ENCODE measurements around the gene CABP4.
A peak's percentile ranks its signal among the peaks of the same experiment; 100 is the strongest.

Gene CABP4

DNA sequence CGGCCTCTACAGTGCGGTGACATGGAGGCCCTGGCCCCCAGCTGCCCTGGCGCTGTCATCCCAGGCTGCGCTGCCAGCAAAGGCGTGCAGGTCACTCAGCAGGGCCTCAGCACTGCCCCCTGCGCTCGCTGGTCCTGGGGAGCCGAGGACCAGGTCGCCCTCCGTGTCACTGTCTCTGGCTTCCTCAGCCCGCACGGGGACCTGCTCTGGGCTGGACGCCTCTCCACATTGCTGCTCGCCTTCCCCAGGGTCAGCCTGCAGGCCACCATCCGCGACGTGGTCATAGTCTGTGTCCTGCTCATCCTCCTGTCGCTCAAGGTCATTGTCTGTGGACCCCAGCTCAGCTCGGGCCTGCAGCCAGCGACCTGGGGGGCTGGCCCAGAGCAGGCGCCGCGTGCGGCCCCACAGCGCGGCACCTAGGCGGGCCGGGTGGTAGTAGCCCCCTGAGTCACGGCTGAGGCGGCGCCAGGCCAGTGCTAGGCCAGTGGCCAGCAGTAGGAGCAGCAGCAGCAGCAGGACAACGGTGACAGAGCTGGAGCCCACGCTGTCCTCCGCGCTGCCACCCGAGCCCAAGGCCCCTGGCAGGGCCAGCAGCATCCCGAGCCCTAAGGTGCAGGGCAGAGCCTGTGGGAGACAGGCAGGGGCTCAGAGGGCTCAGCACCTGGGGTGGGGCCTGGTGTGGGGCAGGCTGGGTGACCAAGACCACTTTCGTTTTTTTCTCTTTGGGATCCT is 19.3 kb upstream of the CABP4 start:
- DNase-seq (ENCODE audit: low read depth in 2 of 2), result no peak

- peak; percentile 43 to 60 for DNase-seq (ENCODE audit: low read depth in 2 of 2)
Measured at GRCh38 chr11:67436459-67437081, 18.6 kb upstream of the CABP4 start.

DNA sequence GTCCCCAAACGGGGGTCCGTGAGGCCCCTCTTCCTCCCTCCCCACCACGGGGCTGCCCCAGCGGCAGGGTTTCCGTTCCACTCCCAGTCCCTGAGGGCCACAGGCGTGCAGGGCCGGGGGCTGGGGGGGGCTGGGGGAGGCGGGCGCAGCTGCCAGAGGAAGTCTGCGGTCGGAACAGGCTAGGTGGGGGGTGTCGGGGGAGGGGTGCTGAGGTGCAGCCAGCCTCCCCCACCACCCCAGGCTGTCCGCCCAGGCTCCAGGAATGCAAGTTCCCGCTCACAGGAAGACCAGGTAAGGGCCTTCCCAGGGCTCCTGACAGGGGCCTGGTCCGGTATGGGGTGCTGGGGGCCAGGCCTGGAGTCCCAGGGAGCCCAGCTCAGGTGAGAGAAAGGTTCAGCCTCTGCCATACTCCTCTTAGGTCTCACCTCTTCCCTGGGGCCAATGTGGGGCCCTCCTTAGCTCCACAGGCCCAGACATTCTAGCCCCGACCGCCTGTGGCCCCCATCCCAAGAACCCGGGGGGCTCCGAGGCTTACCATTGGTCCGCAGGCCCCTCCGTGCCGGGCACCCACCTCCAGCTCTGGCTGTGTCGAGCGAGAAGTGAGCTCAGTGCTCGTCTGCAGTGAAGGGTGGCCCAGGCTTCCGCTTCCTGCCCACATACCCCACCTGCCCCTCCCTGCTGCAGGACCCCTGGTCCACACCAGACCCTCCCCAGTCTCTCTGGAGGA is 17.9 kb upstream of the CABP4 start, which contains the start of gene PTPRCAP:
Gene PTPRCAP (minus strand): TSS at position 601 of the 727 bp plus-strand sequence. CDS start 63 bp downstream, at position 538.
- DNase-seq (ENCODE audit: low read depth in 2 of 2), result peak; percentile 57 to 77

DNA sequence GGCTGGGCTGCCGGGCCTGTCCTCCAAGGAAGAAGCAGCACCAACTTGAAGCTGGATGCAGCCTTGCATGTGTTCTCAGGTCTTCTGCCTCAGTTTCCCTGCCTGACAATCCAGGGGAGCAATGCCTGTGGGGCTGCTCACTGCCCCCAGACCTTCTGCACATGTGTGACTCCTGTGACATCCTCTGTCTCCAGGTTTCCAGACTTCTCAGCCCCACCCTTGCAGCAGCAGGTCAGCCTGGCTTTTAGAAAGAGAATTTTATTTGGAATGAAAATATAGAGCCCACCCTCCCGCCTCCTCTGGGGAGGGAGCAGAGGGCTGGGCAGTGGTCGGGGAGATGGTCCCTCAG is 17.4 kb upstream of the CABP4 start:
- DNase-seq (ENCODE audit: low read depth in 2 of 2), result no peak

DNA sequence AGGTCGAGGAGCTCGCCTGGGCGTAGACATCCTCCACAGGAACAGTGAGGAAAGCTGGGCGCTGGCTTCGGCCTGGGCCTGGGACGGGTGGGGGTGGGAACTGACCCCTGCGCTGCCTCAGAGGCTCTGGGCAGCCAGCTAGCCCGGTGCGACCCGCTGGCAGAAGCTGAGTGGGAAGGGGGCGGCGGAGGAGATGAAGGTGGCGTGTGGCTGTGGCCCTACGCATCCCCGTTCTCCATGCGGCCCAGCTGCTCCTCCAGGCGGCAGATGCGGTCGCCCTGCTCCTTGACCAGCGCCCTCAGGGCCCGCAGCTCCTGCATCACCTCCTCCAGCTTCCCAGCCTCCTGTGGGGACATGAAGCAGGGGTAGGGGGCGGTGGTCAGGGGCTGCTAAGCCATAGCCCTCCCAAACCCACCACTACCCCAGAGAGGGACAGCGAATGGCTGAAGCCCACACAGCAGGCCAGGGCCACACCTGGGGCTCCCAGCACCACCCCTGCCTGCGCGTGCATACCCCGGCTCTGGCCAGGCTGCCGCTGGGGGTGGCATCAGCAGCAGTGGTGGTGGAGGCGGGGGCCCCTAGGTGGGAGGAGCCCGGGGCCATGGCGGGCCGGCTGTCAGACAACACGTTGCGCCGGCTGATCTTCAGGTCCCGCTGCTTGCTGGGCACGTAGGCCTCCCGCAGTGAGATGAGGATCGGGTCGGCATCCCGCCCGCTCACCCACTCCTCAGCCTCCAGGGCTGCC is 16.8 kb upstream of the CABP4 start:
- DNase-seq (ENCODE audit: low read depth in 2 of 2), result peak; percentile 43 to 70

DNA sequence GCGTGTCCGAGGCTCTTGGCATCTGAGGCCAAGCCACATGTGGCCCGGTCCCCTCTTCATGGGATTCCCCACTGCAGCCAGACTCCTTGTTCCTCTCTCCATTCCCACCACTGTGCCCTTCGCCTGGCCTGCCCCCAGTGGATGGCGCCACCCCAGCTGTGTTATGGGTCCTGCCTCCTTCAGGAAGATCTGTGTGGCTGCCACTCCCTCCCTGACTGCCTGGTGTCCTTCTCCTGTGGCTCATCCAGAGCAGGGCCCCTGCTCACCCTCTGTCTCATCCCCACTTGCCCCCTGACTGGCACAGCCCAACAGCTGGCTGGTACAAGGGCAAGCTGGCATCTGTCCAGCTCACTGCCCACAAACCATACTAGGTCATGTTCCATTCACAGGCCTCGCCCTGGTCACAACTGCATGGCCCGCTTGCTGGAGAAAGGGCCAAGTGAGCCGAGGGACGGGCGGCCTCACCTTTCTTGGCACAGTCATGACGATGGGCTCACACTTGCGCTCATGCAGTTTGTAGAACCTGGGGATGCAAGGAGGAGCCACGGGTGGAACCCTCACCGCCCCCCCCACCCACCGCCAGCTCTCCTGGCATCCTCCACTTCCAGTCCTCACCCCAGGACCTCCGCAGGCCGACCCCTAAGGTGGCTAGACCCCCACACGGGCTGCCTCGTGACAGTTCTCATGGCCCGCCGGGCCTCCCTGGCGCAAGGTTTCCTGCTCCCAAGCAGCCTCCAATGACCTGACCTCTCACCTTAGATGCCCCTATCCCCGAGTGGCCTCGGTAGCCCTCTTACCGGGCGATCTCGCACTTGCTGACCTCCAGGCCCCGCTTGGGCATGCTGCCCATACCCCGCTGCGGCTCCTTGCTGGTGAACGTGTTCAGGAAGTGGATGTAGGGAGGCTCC is 15.6 kb upstream of the CABP4 start:
- DNase-seq (ENCODE audit: low read depth in 2 of 2), result no peak

DNA sequence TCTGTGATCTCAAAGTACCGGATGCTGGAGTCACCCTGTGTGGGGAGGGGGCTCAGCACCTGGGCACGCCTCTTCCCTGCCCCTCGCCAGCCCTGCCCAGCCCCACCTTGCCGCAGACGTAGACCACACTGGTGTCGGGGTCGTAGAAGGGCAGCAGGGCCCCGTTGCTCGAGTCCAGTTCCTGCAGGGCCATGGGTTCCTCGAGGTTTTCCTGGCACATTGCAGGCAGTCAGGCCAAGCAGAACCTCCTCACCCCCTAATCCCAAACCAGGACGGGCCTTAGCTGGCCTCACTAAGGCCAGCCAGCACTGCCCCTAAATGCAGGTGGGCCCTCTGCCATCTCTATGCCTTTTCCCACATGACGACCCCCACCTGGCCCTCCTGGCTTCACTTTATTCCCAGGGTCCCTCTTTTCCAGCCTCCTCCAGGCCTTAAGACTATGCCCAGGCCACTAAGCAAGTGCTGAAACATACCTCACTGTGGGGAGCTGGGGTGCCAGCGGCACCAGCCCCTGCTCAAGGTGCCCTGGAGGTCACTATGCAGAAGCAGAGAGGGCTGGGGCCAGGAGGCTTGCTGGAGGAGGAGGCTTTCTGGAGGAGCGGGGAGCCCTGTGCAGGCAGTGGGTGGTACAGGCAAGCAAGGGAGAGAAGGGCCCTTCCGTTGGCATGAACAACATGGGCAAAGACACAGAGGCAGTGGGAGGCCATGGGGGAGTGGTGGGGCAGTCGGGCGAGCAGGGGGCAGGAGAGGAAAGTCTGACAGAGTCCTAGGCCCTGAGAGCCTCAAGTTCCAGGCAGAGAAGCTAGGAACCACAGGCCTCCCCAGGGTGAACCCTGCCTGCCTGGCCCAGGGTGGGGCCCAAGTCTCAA is 14.7 kb upstream of the CABP4 start:
- no peak for DNase-seq (ENCODE audit: low read depth in 2 of 2)

DNA sequence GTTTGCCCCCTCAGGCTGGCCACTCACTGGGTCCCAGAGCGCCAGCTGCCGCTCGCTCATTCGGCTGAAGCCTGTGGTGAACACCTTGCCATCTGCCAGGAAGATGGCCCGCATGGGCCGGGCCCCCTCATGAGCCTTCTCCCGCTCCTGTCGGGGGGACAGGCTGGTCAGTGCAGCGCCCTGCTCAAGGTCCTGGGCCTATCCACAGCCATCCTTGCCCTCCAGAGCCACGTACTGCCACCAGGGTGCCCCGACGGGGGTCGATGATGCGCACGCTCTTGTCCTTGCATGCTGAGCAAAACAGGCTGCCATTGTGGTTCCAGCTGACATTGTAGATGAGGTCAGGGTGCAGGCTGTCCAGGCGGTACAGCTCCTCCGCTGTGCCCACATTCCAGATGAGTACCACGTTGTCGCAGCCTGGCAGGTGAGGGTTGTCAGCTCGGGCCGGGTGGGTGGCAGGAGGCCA is 14.0 kb upstream of the CABP4 start:
- no peak for DNase-seq (ENCODE audit: low read depth in 2 of 2)

DNA sequence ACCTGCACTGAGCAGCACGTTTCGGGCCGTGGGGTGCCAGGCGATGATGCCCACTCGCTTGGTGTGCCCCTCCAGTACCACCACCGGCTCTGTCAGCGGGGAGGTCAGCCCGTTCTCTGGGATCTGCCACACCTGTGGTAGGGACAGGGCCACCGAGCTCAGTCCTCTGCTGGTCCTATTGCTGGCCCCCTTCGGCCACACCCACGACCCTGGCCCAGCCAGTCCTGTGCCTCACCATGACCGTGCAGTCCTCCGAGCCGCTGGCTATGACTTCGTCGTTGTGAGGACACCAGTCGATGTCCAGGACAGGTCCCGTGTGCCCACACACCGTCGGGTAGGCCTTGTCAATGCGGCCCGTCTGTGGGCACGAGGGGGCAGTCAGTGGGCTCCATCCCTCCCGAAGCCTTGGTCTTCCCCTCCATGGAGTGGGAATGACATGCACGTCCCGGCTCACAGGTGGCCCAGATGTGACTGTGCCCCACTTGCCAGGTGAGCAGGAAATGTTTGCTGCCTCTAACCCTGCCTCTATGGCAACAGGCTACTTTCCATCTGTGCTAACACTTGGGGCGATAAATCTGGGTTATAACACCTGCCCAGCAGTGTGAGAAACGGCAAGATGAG is 13.3 kb upstream of the CABP4 start:
- no peak for DNase-seq (ENCODE audit: low read depth in 2 of 2)

DNA sequence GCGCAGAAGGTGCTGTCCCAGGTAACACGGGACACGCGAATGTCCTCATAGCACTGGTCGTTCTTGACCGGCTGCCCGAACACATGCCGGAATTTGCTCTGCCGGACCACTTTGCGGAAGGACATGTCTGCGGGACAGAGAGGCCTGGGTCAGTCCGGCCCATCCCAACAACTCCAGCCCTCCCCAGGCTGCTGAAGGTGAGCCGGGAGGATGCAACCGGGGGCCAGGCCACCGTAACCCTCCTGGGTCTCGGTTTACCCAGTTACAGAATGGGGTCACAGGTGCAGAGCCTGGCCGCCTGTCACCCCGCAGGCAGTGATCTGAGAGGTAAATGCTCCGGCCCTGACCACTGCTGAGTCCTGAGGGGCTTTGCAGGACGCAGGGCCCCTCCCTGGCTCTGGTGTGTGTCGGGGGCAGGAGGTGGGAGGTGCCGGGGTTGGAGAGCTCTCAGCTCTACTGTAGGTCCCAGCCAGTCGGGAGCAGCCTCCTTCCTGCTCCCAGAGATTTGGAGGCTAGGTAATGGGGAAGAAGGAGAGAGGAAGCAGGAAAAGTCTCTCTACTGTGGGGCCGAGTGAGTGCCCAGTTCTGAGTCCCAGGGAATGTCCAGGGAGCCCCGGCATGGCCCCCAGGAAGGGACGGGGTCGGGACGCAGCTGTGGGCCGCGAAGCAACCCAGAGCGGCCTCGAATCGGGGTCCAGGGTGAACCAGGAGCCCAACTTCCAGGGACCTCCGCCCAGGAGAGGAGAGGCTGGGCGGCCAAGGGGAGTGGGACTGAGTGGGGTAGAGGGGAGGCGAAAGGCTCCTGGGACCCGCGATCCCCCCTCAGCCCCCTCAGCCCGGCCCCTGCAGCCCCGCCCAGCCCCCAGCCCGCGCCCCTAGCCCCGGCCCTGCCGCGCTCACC is 12.4 kb upstream of the CABP4 start:
- no peak for DNase-seq (ENCODE audit: low read depth in 2 of 2)

DNA sequence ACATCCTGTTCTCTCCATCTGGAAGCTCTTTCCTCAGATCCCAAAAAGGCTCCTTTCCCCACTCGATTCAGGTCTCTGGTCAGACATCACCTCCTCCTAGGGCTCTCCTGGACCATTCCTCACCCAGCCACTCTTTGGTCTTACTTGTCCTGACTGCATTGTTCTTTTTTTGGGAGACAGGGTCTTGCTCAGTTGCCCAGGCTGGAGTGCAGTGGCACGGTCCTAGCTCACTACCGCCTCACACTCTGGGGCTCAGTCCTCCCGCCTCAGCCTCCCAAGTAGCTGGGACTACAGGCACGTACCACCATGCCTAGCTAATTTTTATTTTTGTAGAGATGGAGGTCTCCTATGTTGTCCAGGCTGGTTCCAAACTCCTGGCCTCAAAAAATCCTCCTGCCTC is 9.6 kb upstream of the CABP4 start:
- DNase-seq (ENCODE audit: low read depth in 2 of 2), result no peak

- DNase-seq (ENCODE audit: low read depth in 2 of 2), result no peak
Measured at GRCh38 chr11:67448220-67448609, 6.9 kb upstream of the CABP4 start.

DNA sequence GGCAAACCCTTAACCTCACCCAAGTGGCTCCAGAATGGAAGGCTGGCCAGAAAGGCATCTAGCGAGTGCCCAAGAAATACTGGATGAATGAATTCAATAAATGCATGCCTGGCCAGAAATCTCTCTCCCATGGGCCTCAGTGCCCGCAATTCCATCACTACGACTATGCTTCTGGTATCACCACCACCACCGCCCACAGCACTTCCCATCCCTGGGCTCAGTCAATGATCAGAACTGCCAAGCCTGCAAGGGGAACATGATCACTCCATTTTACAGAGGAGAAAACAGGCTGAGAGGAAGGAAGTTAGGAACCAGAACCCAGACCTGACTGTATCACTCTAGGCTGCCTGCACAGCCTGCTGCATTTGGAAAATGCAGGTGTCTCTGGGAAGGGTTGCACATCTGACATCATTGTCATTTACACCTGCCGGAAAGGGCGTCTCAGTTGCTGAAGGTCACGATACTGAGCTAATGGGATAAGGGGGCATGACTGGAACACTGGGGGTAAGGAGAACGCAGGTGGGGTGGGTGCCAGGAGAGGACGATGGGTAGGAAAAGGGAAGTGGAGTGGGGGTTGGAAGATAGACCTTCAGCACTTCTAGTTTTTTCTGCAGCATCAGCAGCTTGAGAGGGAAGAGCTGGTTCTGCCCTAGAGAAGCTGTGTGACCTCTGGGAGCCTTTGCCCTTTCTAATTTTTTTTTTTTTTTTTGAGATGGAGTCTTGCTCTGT is 5.9 kb upstream of the CABP4 start:
- DNase-seq (ENCODE audit: low read depth in 2 of 2), result no peak

DNA sequence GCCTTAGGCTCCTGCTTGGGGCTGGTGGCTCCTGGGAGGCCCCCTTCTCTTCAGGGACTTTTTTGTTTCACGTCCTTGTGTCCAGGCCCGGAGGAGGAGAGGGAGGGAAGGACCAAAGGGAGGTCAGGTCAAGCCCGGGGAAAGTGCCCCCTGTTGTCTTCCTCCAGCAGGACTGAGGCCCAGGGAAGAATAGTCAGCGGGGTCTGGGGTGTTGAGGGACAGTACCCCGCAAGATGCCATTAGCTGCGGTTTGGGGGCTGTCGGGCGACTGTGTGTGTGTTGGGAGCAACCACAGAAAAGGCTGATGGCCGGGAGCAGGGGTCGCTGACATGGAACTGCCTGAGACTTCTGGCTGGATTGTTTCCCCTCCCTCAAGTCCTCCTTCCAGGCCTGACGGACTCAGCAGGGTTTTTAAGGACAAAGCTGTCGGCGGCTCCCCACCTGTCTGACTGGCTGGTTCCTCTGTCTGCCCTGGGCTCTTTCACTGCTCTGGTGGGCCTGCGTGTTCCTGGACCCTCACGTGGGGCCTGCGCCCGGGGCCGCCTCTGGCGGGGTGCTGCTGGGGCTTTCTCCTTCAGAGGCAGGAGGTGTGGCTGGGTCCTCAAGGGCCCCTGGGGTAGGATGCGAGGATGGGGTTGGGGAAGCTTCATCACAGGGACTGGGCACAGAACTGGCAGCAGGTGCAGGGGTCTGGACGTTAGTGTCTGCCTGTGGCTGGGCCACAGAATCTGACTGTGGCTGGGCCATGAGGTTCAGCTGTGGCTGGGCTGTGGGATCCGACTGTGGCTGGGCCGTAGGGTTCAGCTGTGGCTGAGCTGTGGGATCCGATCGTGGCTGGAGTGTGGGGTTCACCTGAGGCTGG is 4.1 kb upstream of the CABP4 start:
- no peak for DNase-seq (ENCODE audit: low read depth in 2 of 2)

DNA sequence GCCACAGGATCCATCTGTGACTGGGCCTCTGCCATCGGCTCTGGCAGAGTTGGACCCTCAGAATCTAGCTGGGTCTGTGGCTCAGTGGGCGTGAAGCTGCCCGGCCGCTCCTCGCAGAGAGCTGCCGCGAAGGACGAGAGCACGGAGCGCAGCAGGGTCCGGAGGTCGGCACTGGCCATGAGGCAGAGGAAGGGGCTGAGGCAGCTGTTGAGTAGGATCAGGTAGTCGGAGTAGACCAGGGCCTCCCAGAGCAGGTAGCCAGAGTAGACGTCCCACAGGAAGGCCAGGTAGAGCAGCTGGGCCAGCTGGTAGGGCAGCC is 3.5 kb upstream of the CABP4 start:
- DNase-seq (ENCODE audit: low read depth in 2 of 2), result no peak

DNA sequence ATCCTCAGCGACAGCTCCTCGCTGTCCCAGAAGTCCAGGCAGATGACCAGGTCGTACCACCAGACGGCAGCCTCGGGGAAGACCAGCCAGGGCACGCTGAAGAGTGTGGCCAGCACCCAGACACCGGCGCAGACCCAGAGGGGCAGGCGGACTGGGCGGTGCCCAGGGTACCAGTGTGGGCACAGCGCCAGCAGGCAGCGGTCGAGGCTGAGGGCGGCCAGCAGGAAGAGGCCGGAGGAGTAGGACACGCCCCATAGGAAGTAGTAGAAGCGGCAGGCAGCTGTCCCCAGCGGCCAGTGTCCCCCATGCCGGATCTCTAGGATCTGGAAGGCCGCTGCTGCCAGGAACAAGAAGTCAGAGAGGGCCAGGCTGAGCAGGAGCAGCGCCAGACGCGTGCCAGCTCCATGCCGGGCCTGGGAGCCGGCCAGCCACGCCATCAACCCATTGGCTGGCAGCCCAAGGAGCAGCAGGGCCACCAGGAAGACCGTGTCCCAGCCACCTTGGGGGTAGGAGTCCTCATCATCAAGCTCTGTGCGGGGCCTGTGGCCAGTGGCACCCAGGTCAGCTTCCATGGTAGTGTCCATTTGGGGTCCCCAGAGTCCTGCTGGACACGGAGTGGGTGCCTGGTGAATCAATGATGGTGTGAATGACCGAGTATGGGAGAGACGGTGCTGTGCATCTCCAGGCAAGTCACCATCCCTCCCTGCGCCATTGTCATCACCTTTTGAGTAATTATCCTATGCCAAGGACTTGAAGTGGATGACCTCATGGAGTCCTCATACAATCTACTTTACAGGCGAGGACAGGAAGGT is 2.8 kb upstream of the CABP4 start, which contains the start of gene GPR152:
Gene GPR152 (minus strand): TSS at position 589 of the 812 bp plus-strand sequence. CDS start 5 bp downstream, at position 584.
- DNase-seq (ENCODE audit: low read depth in 2 of 2), result no peak
